Thoracic aorta (tissue), 2 donors: ENCODE results near the gene CHST13. TPM values are rescaled to one million over a fixed set of nuclear protein-coding genes. Genes with fewer than 3 reads are reported as not detected.

Experiments
- ATAC-seq: fragments of 150-250 bp; one replicate; pipeline ENCODE4 v1.8.0; 2017; ENCODE audit warnings: low read depth; ENCODE audit not compliant: insufficient number of reproducible peaks, low FRiP score
- DNase-seq: peaks from one replicate; pipeline ENCODE4 v3.0.0-alpha.2; 2020; ENCODE audit warnings: low spot score
- H3K27ac ChIP-seq, 2 donors: fragments of 200-600 bp; sonication (generic); 1 replicate in 1 of 2; 2 replicates in 1 of 2; pipeline ENCODE4 v1.5.1; 2016; ENCODE audit warnings: mild to moderate bottlenecking in 2 of 2, moderate library complexity in 2 of 2
- H3K27me3 ChIP-seq: fragments of 200-600 bp; sonication (generic); replicated peaks from 2 replicates; pipeline ENCODE4 v1.6.0; 2016; ENCODE audit warnings: mild to moderate bottlenecking; ENCODE audit not compliant: insufficient read depth
- H3K36me3 ChIP-seq: fragments of 200-600 bp; sonication (generic); one replicate; pipeline ENCODE4 v1.5.1; 2016
- H3K4me1 ChIP-seq, 2 donors: fragments of 200-600 bp; sonication (generic); 1 replicate in 1 of 2; 2 replicates in 1 of 2; pipeline versions ENCODE4 v1.5.1 to v1.6.0; 2016; ENCODE audit warnings: low read depth in 2 of 2, mild to moderate bottlenecking in 1 of 2; ENCODE audit not compliant: control insufficient read depth in 1 of 2
- H3K4me3 ChIP-seq: fragments of 200-600 bp; sonication (generic); 2 replicates; pipeline ENCODE4 v1.5.1; 2016; ENCODE audit warnings: mild to moderate bottlenecking
- H3K9me3 ChIP-seq: fragments of 200-600 bp; sonication (generic); 2 replicates; pipeline ENCODE4 v1.5.1; 2016
- total RNA-seq, 2 donors: library from RNA; depleted of rRNA; stranded (reverse); fragments of >200 nt; gene quantifications; one replicate each; pipeline versions ENCODE4 v1.1.0 to v1.2.3, GENCODE V29; 2016
- TF ChIP-seq, protein P1 (sequence below): fragments of 200-600 bp; sonication (generic); IDR thresholded peaks from one replicate; pipeline ENCODE4 v1.5.1; 2019; ENCODE audit warnings: antibody characterized with exemption

The CHST13 gene
- total RNA-seq, 2 donors from 2014 or later: not detected

DNA sequence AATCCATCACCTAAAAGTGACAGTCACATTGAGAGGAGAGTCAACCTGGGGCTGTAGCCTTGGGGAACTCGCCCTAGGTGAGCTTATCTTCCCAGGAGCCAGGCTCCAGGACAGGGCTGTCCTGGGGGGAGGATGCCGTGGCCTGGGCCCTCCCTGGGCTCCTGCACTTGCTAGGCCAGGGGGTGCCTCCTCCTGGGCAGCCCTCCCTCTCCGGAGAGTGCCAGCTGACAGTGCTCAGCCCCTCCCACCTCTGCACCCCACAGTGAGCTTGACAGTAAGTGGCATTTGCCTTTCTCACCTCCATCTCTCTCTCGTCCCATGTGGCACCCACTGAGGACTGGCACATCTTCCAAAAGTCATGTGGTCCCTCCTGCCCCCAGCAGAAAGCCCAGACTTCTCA, 25.5 kb upstream of the CHST13 start:
- TF ChIP-seq, protein P1, sequence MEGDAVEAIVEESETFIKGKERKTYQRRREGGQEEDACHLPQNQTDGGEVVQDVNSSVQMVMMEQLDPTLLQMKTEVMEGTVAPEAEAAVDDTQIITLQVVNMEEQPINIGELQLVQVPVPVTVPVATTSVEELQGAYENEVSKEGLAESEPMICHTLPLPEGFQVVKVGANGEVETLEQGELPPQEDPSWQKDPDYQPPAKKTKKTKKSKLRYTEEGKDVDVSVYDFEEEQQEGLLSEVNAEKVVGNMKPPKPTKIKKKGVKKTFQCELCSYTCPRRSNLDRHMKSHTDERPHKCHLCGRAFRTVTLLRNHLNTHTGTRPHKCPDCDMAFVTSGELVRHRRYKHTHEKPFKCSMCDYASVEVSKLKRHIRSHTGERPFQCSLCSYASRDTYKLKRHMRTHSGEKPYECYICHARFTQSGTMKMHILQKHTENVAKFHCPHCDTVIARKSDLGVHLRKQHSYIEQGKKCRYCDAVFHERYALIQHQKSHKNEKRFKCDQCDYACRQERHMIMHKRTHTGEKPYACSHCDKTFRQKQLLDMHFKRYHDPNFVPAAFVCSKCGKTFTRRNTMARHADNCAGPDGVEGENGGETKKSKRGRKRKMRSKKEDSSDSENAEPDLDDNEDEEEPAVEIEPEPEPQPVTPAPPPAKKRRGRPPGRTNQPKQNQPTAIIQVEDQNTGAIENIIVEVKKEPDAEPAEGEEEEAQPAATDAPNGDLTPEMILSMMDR: no peak
- ATAC-seq: no peak
- H3K27ac ChIP-seq: no peak overlapping the region
- no peaks in the 10 kb centered on the region for H3K4me1 ChIP-seq
- DNase-seq: no peak
- H3K36me3 ChIP-seq: no peaks in the 10 kb centered on the region
- H3K9me3 ChIP-seq: no peaks in the 10 kb centered on the region
- H3K4me3 ChIP-seq: no peak overlapping the region
- no peaks in the 10 kb centered on the region for H3K27me3 ChIP-seq

GRCh38 chr3:126498929-126499328, 25.0 kb upstream of the CHST13 start:
- ATAC-seq: no peak
- no peak for DNase-seq
- Histone ChIP-seq H3K27me3 (no peaks in the 10 kb centered on the region), H3K9me3 (no peaks in the 10 kb centered on the region), H3K36me3 (no peaks in the 10 kb centered on the region), H3K27ac (no peak overlapping the region), H3K4me1 (no peaks in the 10 kb centered on the region), H3K4me3 (no peak overlapping the region)
- TF ChIP-seq, protein P1: no peak

- Histone ChIP-seq H3K9me3 (no peaks in the 10 kb centered on the region), H3K4me3 (no peak overlapping the region), H3K27me3 (no peaks in the 10 kb centered on the region), H3K4me1 (no peaks in the 10 kb centered on the region), H3K27ac (no peak overlapping the region), H3K36me3 (no peaks in the 10 kb centered on the region)
- TF ChIP-seq, protein P1: no peak
- ATAC-seq: no peak
- no peak for DNase-seq
These were observed 24.6 kb upstream of the CHST13 start for GRCh38 chr3:126499401-126499800.

GRCh38 chr3:126500016-126500415, 23.9 kb upstream of the CHST13 start:
- no peaks in the 10 kb centered on the region for H3K27me3 ChIP-seq
- H3K27ac ChIP-seq: no peak overlapping the region
- no peak for DNase-seq
- H3K36me3 ChIP-seq: no peaks in the 10 kb centered on the region
- H3K4me1 ChIP-seq: no peaks in the 10 kb centered on the region
- TF ChIP-seq, protein P1: no peak
- no peaks in the 10 kb centered on the region for H3K9me3 ChIP-seq
- no peak for ATAC-seq
- H3K4me3 ChIP-seq: no peak overlapping the region

DNA sequence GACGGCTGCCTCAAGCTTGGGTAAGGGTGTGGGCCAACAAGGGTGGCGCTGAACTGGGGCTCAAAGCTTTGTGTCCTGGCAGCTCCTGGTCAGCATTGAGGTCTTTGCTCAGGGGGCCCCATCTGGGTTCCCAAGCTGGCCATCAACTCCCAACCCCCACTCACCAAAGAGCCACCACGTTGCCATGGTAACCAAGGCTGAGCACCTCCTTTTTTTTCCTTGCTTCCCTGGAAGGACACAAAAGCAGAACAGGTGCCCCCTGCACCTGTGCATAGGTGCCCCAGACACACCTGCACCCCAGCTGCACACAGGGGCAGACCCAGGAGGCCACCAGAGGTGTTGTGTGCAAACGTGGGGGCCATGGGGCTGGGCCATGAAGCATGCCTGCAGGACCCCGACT, 22.9 kb upstream of the CHST13 start:
- no peaks in the 10 kb centered on the region for H3K27me3 ChIP-seq
- H3K27ac ChIP-seq: no peak overlapping the region
- no peak overlapping the region for H3K4me3 ChIP-seq
- ATAC-seq (no peak), DNase-seq (no peak)
- TF ChIP-seq, protein P1: no peak
- H3K9me3 ChIP-seq: no peaks in the 10 kb centered on the region
- no peaks in the 10 kb centered on the region for H3K36me3 ChIP-seq
- H3K4me1 ChIP-seq: no peaks in the 10 kb centered on the region
